Stimulated activated CD4-positive, alpha-beta T cell treated with anti-CD3 and anti-CD28 coated beads, Interleukin-1b, Interleukin-23, amount 100 ng/mL, for 24 hours (primary cell): Measurements from ENCODE around the gene EIF4EBP2.

ENCODE experiments used
- DNase-seq, 4 experiments: peaks; one replicate each; pipeline ENCODE4 v3.0.0-alpha.2; 2020; ENCODE audit warnings: low read depth in 4 of 4, low spot score in 1 of 4

Gene EIF4EBP2, protein sequence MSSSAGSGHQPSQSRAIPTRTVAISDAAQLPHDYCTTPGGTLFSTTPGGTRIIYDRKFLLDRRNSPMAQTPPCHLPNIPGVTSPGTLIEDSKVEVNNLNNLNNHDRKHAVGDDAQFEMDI

GRCh38 chr10:70404036-70404786 is at the start of gene EIF4EBP2:
Gene EIF4EBP2 (plus strand): TSS chr10:70404145. CDS start chr10:70404402, 257 bp downstream.
- DNase-seq: peak; percentile 96 to 100 (median 99)

DNA sequence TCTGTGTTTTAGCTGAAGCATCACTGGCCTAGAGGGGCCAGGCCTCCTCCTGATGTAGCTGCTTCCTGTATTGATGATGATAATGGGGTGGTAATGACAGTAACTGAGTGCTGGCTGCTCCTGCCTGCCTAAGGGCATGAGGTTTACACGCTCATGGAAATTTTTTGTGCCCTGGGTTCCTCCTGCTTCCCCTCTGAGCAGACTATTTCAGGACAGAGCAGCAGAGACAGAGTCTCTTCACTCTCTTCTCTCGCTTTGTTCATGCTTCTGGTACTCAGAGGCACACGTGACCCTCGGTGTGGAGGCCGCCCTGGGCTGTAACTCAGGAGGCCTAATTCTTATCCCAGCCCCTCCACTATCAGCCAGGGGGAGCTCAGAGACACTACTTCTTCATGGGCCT is 49.4 kb upstream of the EIF4EBP2 start:
- DNase-seq: no peak

- DNase-seq: peak in 1 of 4 experiments; percentile 8
Observed at GRCh38 chr10:70355051-70356021, 48.6 kb upstream of the EIF4EBP2 start.

- no peak for DNase-seq
Observed at GRCh38 chr10:70357565-70357964, 46.4 kb upstream of the EIF4EBP2 start.

DNA sequence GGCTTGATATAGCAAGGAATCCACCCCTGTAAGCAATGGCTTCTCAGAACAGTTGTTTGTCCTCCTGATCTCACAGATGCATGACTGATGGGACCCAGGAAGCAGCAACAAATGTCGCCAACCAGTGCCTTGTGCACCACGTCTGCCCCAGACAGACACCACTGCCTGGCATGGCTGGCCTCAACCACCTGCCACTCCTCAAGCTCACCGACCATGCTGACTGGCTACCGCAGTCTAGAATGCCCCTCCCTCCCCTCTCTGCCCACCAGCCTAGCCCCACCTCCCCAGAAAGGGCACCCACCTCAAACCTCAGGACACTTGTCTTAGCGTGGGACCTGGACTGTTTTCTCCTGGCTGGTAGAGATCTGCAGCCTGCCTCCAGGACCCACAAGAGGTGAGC is 45.5 kb upstream of the EIF4EBP2 start:
- no peak for DNase-seq

- no peak for DNase-seq
Observed at GRCh38 chr10:70359017-70359550, 44.9 kb upstream of the EIF4EBP2 start.

DNA sequence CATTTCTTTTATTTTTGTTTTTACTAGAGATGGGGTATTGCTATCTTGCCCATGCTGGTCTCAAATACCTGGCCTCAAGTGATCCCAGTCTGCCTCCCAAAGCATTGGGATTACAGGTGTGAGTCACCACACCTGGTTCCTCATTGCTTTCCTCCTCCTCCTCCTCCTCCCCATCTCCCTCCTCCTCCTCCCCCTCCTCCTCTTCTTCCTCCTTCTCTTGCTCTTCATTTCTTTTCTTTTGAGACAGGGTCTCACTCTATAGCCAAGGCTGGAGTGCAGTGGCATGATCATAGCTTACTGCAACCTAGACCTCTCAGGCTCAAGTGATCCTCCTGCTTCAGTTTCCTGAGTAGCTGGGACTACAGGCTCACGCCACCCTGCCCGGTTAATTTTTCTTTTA is 43.7 kb upstream of the EIF4EBP2 start:
- DNase-seq: no peak

DNA sequence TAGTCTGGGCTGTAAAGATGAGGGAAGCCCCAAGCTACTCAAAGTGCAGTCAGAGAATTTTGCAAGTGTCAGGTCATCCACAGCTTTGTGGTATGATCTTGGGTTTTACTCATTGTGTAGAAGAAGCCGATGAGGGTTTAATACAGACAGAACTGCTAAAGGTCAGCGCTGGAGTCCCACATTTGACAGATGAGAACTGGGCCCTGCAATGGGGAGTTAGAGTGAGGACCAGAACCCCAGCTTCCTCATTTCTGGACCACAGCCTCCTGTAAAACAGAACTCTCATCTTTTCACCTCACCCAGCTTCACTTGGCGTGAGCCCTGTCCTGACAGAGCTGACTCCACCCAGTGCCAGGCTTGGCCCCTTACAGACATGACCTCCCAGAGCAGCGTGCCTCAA is 41.6 kb upstream of the EIF4EBP2 start:
- DNase-seq: no peak

- DNase-seq: no peak
Observed at GRCh38 chr10:70363292-70363691, 40.7 kb upstream of the EIF4EBP2 start.

DNA sequence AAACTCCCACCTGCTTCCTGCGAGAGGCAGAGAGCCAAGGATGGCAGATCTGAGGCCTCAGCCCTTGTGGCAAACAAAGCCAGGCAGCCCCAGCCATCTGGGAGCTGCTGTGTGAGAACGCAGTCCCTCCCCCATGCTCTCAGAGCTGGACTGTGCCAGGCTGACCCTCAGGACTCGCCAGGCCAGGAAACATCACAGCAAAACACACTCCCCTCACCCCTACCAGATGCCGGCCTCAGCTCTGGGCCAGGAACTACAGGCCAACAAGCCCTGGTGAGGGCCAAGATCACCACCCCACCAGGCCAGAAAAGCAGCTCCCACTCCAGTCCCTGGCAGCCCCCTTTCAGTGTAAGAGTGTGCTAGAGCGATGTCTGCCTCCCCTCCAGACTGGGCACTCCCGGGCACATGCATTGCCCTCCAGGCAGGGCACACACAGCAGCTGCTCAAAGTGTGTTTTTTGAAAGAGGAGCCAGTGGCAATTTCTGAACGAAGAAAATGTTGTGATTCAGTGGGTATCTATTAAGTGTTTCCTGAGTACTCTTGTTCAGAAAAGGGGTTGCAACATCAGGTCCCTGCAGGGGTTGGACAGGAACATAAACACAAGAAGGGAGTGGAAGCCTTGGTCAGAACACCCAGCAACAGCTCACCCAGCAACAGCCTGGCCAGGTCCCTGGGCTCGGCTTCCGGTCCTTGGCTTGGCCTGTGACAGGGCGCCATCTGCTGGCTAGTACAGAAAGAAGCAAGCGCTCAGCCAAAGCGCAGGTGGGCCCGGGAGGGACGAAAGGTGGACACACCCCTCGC is 39.8 kb upstream of the EIF4EBP2 start:
- peak; percentile 74 to 81 (median 78) for DNase-seq

GRCh38 chr10:70364772-70365091 is 39.2 kb upstream of the EIF4EBP2 start:
- DNase-seq: no peak

DNA sequence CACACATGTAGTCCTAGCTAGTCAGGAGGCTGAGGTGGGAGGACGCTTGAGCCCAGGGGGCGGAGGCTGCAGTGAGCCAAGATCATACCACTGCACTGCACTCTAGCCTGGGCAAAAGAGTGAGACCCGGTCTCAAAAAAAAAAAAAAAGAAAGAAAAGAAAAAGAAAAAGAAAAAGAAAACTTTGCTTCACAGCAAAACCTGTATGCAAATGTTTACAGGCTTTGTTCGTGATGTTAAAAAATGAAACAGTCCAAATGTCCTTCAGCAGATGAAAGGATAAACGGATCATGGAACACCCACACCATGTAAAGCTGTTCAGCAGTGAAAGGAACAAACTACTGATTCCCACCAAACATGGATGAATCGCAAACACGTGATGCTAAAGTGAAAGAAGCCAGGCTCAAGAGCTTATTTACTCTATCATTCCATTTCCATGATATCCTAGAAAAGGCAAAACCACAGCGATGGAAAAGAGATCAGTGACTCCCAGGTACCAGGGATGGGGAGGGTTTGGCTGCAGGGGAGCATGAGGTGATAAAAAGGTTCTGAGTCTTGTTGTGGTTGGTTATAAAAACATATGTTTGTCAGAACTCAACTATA is 36.6 kb upstream of the EIF4EBP2 start:
- DNase-seq: no peak

DNA sequence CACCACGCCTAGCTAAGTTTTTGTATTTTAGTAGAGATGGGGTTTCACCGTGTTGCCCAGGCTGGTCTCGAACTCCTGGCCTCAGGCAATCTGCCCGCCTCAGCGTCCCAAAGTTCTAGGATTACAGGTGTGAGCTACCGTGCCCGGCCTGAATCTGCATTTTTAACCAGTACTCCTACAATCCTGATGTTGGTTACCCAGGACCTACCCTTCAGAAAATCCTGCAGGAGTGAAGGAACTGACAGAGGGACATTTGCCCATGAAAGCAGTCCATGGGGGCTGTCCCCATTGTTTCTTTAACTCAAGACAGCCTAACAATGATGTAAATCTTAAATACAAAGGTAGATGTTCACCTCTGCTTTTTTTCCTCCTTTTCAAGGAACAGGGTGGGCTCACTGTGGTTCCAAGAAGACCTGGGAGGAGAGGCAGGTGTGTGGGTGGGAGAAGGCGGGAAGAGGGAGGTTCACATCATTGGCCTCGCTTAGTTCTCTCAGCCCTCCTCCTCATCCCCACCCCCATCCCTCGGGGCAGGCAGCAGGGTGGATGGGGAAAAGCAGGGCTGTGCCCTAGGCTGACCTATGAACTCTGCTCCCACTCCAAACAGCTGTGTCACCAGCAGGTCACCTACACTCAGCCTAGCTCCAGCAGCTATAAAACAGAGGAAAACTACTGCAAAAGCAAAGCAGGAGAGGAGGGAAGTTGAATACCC is 35.0 kb upstream of the EIF4EBP2 start:
- no peak for DNase-seq

DNA sequence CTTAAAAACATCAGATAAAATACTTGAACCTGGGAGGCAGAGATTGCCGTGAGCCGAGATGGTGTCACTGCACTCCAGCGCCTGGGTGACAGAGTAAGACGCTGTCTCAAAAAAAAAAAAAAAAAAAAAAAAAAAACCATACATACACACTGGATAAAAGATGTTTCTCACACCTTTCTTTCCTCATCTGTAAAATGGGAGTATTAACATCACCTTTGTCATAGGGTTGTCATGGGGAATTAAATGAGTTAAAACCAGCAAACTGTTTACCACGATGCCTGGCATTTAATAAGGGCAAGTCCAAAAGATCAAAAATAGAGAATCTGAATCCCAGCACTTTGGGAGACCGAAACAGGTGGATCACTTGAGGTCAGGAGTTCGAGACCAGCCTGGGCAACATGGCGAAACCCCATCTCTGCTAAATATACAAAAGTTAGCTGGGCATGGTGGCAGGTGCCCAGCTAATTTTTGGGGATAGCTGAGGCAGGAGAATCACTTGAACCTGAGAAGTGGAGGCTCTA is 34.4 kb upstream of the EIF4EBP2 start:
- no peak for DNase-seq

DNA sequence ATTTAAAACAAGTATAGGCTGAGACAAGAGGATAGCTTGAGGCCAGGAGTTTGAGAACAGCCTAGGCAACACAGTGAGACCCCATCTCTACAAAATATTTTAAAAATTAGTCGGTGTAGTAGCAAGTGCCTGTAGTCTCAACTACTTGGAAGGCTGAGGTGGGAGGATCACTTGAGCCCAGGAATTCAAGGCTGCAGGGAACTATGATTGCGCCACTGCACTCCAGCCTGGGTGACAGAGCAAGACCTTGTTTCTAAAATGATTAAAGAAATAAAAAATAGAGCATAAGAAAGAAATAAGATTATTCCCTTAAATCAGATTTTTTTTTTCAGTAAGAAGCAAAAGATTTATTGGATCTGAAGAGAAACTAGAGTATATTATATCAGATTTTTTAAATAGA is 33.2 kb upstream of the EIF4EBP2 start:
- DNase-seq: no peak

DNA sequence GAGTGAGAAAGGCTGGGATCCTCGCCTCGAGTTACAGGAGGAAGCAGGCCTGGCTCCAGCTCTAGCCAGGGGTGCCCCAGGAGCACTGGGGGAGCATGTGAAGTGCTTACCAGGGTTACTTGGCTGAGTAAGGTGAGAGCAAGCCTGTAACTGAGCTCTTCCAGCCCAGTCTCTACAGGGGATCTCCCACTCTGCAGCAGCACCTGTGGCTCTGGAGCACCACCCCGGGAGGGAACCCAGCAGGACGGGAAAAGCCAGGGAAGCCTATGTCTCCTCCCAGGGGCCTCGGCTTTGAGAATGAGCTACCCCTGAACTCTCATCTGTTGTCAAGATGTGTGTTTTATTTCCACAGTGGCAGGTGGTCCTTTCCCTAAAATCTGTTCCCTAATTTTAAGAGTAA is 32.1 kb upstream of the EIF4EBP2 start:
- DNase-seq: no peak

DNA sequence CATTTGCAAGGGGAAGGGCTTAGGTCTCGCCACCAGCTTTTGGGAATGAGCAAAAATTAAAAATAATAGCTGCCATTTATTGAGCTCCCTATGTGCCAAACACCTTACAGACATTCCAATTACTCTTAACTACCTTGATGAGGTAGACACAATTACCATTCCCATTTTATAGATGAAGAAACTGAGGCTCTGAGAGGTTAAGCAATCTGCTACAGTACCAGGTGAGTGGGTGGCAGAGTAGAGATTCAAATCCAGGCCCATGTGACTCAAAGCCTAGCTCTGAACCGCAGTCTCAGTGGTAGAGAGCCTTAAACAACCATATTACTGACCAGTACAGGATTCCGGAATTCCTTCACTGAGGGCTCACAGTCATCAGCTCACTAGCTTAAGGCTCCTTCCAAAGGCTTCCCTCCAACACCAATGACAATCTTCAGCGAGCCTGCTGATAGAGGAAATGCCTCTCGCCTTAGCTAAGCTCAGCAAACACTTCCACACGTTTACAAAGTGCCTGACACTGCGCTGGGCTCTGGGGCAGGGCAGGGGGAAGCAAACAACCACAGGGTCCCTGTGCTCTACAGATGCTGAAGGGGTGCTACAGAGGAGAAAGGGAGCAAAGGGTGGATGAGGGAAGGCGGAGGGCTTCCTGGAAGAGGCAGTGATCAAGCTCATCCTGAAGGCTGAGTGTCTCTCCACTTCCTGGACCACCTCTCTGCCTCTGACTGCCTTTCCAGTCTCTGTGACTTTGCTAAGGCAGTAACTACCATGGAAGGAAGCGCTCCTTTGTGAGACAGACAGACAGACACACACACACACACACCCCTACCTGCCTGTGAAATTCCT is 28.9 kb upstream of the EIF4EBP2 start:
- no peak for DNase-seq

DNA sequence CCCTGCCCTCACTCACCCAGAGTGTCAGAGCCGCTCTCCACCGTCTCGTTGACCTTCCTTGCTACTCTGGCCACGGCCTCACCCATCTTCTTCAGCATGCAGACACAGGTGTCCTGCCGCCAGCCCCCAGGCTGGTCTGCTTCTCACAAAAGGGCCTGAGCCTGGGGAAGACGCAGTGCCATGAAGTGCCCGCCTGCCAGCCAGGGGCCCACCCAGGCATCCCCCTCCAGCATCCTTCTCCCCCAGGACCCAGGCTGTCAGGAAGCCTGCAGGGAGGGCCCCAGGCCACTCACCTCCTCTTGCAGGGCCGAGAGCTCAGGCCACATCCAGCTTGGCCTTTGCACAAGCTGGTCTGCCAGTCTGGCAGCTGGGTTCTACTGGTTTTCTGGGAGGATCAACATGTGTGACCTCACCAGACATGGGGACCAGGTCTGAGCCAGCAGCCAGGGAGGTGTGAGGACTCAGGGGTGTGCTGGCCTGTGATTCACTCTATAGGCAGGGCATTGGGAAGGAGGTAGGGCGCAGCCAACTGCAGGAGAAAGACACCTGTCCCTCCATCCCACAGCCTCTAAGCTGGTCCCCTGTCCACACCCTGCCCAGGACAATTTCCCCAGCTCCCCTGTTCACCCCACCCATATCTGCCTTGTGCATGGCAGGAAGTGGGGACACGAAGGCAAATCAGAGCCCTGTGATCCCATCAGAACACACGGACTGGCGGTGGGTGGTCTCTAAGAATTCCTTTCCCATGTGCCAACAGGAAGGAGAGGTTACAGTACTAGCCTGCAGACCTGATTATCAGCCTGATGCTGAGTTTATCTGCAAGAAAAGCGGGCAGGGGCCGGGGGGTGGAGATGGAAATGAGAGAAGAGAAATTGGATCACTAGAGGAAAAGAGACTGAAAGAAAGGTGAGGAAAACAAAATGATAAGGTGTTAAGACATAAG is 27.2 kb upstream of the EIF4EBP2 start:
- no peak for DNase-seq
